Measurements from ENCODE around the gene HIF1A.

Gene HIF1A

DNA sequence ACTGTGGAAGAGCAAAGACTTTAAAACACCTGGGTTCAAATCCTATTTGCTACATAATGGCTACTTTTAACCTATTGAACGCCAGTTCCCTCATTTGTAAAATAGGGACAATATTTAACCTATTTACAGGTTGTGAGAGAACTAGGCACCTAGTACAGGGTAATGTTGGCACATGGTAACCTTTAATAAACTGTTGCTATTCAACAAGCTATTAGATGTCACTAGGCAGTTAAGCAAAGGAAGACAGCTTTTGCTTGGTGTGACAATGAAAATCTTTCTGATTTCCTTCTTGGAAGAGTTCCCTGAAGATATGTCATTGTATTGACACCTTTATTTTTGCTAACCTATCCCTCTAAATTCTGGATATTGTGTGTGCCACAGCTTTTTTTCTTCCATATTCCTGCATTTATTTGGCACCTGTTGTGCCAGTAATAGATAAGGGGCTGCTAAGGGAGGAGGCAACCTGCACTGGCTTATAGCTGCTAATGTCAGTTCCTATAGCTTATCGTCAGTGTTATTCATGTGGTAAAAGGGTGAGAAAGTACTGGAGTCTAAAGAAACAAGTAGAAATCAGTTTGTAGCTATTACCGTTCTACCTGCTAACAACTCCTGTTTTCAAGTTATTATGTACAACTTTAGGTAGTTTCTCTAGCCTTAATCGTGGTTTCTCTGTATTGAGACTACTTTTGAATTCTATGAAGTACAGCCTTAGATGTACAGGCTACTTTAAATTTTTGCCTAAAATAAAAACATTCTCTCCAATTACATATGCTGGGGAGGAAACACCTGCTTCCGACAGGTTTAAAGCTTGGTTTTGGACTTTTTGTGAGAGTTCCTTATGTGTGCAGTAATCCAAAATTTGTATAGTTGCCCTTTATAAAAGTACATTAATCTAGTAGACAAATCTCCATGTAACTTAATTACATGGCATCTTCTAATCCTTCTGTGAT is 24.3 kb downstream of the HIF1A start:
- TF ChIP-seq HDGF (IDR thresholded peaks at IDR 0.05; ENCODE audit: borderline replicate concordance) (no peak), LEF1 (IDR thresholded peaks at IDR 0.05; ENCODE audit: borderline replicate concordance) (no peak), CTBP1 (IDR thresholded peaks at IDR 0.05; ENCODE audit: borderline replicate concordance) (no peak), ZNF384 (IDR thresholded peaks at IDR 0.05) (no peak), TARDBP (IDR thresholded peaks at IDR 0.05) (no peak), FOXA1 (IDR thresholded peaks at IDR 0.05) (no peak), SUZ12 (IDR thresholded peaks at IDR 0.05) (no peak), BHLHE40 (IDR thresholded peaks at IDR 0.05; ENCODE audit: borderline replicate concordance) (no peak), L3MBTL2 (conservative IDR thresholded peaks at IDR 0.05) (no peak)
- TF ChIP-seq, protein P1, sequence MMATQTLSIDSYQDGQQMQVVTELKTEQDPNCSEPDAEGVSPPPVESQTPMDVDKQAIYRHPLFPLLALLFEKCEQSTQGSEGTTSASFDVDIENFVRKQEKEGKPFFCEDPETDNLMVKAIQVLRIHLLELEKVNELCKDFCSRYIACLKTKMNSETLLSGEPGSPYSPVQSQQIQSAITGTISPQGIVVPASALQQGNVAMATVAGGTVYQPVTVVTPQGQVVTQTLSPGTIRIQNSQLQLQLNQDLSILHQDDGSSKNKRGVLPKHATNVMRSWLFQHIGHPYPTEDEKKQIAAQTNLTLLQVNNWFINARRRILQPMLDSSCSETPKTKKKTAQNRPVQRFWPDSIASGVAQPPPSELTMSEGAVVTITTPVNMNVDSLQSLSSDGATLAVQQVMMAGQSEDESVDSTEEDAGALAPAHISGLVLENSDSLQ (IDR thresholded peaks at IDR 0.05) = no peak
- ChIA-PET POLR2A (interaction anchor here (1.3 to 2.4 kb wide), 5 partner anchors 10 to 42 kb away, joined by 3 to 10 read pairs (median 6); partner anchors contain the start of genes HIF1A and SNAPC1), CTCF (interaction anchor here (0.7 to 1.0 kb wide), 2 partner anchors 8 to 22 kb away, joined by 3 read pairs; no protein-coding TSS in a partner anchor)
- DNase-seq (ENCODE audit: extremely low spot score) = no peak

DNA sequence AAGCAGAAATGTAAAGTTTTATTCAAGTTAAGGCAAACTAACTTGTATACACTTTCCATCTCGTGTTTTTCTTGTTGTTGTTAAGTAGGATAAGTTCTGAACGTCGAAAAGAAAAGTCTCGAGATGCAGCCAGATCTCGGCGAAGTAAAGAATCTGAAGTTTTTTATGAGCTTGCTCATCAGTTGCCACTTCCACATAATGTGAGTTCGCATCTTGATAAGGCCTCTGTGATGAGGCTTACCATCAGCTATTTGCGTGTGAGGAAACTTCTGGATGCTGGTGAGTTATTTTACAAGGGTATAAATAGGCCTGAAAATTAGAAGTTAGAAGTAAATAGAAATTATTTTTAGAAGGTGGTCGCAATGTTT is 25.0 kb downstream of the HIF1A start:
- ChIA-PET POLR2A (interaction anchor here (1.3 to 2.4 kb wide), 5 partner anchors 10 to 42 kb away, joined by 3 to 10 read pairs (median 6); partner anchors contain the start of genes HIF1A and SNAPC1), CTCF (interaction anchor here (0.7 to 1.0 kb wide), 2 partner anchors 9 to 23 kb away, joined by 3 read pairs; no protein-coding TSS in a partner anchor)
- DNase-seq (ENCODE audit: extremely low spot score) = no peak
- TF ChIP-seq ZNF384 (IDR thresholded peaks at IDR 0.05) (no peak), ARNT (IDR thresholded peaks at IDR 0.05) (no peak), HDGF (IDR thresholded peaks at IDR 0.05; ENCODE audit: borderline replicate concordance) (no peak), SP1 (IDR thresholded peaks at IDR 0.05) (no peak), BHLHE40 (IDR thresholded peaks at IDR 0.05; ENCODE audit: borderline replicate concordance) (no peak), FOXK2 (IDR thresholded peaks at IDR 0.05) (no peak), NFRKB (IDR thresholded peaks at IDR 0.05) (no peak), FOXM1 (IDR thresholded peaks at IDR 0.05; ENCODE audit: borderline replicate concordance) (no peak), TARDBP (IDR thresholded peaks at IDR 0.05) (no peak), CTBP1 (IDR thresholded peaks at IDR 0.05; ENCODE audit: borderline replicate concordance) (no peak), ELF4 (IDR thresholded peaks at IDR 0.05) (no peak)
- TF ChIP-seq, protein P1 (IDR thresholded peaks at IDR 0.05) = no peak

DNA sequence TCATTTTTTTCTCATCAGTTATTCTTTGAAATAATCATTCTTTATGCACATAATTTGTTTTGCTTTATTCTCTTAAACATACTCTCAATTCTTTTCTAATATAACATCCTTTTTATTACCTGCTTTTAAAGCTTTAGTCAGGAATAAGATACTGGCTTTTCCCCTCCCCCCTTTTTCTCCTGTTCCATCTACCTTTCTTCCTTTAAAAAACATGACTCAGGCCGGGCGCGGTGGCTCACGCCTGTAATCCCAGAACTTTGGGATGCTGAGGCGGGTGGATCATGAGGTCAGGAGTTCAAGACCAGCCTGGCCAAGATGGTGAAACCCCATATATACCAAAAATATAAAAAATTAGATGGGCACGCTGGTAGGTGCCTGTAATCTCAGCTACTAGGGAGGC is 25.4 kb downstream of the HIF1A start:
- CTCF ChIA-PET = no interaction called here
- POLR2A ChIA-PET = interaction anchor here (1.7 to 2.4 kb wide), 4 partner anchors 9 to 41 kb away, joined by 5 to 10 read pairs (median 8); partner anchors contain the start of genes HIF1A and SNAPC1
- no peak for DNase-seq (ENCODE audit: extremely low spot score)
- no peak for TF ChIP-seq NFRKB (IDR thresholded peaks at IDR 0.05)
- no peak for TF ChIP-seq ELF4 (IDR thresholded peaks at IDR 0.05)
- TF ChIP-seq ZNF384 (IDR thresholded peaks at IDR 0.05) = no peak
- TF ChIP-seq, protein P1 (IDR thresholded peaks at IDR 0.05) = no peak
- TF ChIP-seq ARNT (IDR thresholded peaks at IDR 0.05) = no peak
- no peak for TF ChIP-seq BHLHE40 (IDR thresholded peaks at IDR 0.05; ENCODE audit: borderline replicate concordance)
- no peak for TF ChIP-seq SUZ12 (IDR thresholded peaks at IDR 0.05)
- TF ChIP-seq FOXM1 (IDR thresholded peaks at IDR 0.05; ENCODE audit: borderline replicate concordance) = no peak
- TF ChIP-seq L3MBTL2 (conservative IDR thresholded peaks at IDR 0.05) = no peak
- no peak for TF ChIP-seq TARDBP (IDR thresholded peaks at IDR 0.05)
- TF ChIP-seq HDGF (IDR thresholded peaks at IDR 0.05; ENCODE audit: borderline replicate concordance) = no peak
- TF ChIP-seq CTBP1 (IDR thresholded peaks at IDR 0.05; ENCODE audit: borderline replicate concordance) = no peak
- TF ChIP-seq SP1 (IDR thresholded peaks at IDR 0.05) = no peak
- TF ChIP-seq LEF1 (IDR thresholded peaks at IDR 0.05; ENCODE audit: borderline replicate concordance) = no peak
- TF ChIP-seq FOXK2 (IDR thresholded peaks at IDR 0.05) = no peak
- no peak for TF ChIP-seq FOXA1 (IDR thresholded peaks at IDR 0.05)

DNA sequence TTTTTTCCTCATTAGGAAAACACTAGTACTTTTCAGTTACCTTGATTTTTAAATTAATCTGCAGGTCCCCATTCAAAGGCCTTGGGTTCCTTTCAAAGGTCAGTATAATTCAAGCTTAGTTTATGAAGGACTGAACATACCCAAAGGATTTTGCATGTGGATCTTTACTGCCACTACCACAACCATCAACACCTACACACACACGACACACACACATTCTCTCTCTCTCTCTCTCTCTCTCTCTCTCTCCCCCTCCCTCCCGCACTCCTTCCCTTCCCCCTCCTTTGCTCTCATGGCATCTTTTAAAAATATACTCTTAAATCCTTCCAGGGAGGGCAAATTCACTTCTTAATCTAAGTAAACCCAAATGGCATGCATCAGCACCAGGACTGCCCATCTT is 28.8 kb downstream of the HIF1A start:
- TF ChIP-seq NFRKB (IDR thresholded peaks at IDR 0.05) (no peak), ZNF384 (IDR thresholded peaks at IDR 0.05) (no peak), FOXM1 (IDR thresholded peaks at IDR 0.05; ENCODE audit: borderline replicate concordance) (no peak), HDGF (IDR thresholded peaks at IDR 0.05; ENCODE audit: borderline replicate concordance) (no peak), CTBP1 (IDR thresholded peaks at IDR 0.05; ENCODE audit: borderline replicate concordance) (no peak), FOXK2 (IDR thresholded peaks at IDR 0.05) (no peak), ELF4 (IDR thresholded peaks at IDR 0.05) (no peak), TARDBP (IDR thresholded peaks at IDR 0.05) (no peak), SP1 (IDR thresholded peaks at IDR 0.05) (no peak), FOXA1 (IDR thresholded peaks at IDR 0.05) (no peak), L3MBTL2 (conservative IDR thresholded peaks at IDR 0.05) (no peak), ARNT (IDR thresholded peaks at IDR 0.05) (no peak), SUZ12 (IDR thresholded peaks at IDR 0.05) (no peak), LEF1 (IDR thresholded peaks at IDR 0.05; ENCODE audit: borderline replicate concordance) (no peak), BHLHE40 (IDR thresholded peaks at IDR 0.05; ENCODE audit: borderline replicate concordance) (no peak)
- TF ChIP-seq, protein P1 (IDR thresholded peaks at IDR 0.05) = no peak
- ChIA-PET CTCF (no interaction called here), POLR2A (interaction anchor here (1.2 kb wide), 1 partner anchor 29 kb away, joined by 3 read pairs; the partner anchor contains the start of gene HIF1A)
- no peak for DNase-seq (ENCODE audit: extremely low spot score)

Data from HEK293T (cell line).